ENCODE measurements around the gene UBTD1.
"Not testable (repeated sequence)": the region's sequence is repeated elsewhere in the genome, so short reads cannot be mapped to it uniquely, and the experiment has no call there.

Gene UBTD1

DNA sequence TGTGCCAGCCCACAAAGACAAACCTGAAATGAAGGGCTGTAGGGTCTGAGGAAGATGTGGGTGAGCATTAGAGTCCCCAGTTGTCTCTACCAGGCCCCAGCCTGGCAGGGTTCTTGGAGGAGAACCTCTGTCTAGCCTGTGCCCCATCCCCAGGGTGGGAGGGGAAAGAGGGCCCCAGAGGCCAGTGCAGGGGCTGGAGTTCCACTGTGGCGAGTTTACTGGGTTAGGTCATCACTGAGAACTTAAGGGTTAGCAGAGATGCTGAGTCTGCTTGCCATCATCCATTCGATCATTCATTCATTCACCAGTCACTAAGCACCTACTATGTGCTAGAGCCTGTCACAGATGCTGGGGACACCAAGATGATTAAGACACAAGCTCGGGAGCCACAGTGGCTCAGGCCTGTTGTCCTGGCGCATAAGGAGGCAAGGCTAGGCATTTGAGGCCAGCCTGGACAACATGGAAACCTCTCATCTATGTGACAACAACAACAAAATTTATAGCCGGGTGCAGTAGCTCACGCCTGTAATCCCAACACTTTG is 76.5 kb downstream of the UBTD1 start:
- Histone ChIP-seq H3K4me1 (ENCODE audit: control insufficient read depth, insufficient read depth, low read length) (peaks cover 24% of the 10 kb centered on the region), H3K4me3 (ENCODE audit: low read length in 2 of 2) (no peak overlapping the region), H3K9ac (ENCODE audit: low read length in 2 of 2) (peak overlapping the region in 1 of 2 donors; percentile 13), H3K27ac (ENCODE audit: low read length) (peak overlapping the region; percentile 49), H3K9me3 (ENCODE audit: control insufficient read depth in 2 of 2, low read length in 2 of 2) (no peaks in the 10 kb centered on the region), H3K27me3 (ENCODE audit: control insufficient read depth in 1 of 2, insufficient read depth in 2 of 2, low read length in 2 of 2) (no peaks in the 10 kb centered on the region), H3K36me3 (ENCODE audit: control insufficient read depth in 2 of 2, insufficient read depth in 2 of 2, low read length in 2 of 2) (peaks cover 0 to 6% of the 10 kb centered on the region in 2 donors)

DNA sequence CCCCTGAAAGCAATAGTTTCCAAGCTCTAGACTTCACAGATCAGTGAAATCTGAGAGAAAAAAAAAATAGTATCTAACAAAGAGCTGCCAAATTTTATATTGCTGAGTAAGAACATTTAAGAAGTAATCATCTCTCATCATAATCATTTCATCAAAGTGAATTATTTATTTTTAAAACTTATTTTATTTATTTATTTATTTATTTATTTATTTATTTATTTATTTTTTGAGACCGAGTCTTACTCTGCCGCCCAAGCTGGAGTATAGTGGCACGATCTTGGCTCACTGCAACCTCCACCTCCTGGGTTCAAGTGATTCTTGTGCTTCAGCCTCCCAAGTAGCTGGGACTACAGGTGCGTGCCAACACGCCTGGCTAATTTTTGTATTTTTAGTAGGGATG is 77.8 kb downstream of the UBTD1 start:
- not testable (repeated sequence) for H3K27ac ChIP-seq (ENCODE audit: low read length); H3K36me3 ChIP-seq (ENCODE audit: control insufficient read depth in 2 of 2, insufficient read depth in 2 of 2, low read length in 2 of 2); H3K9ac ChIP-seq (ENCODE audit: low read length in 2 of 2); H3K4me3 ChIP-seq (ENCODE audit: low read length in 2 of 2); H3K27me3 ChIP-seq (ENCODE audit: control insufficient read depth in 1 of 2, insufficient read depth in 2 of 2, low read length in 2 of 2); H3K9me3 ChIP-seq (ENCODE audit: control insufficient read depth in 2 of 2, low read length in 2 of 2)
- H3K4me1 ChIP-seq (ENCODE audit: control insufficient read depth, insufficient read depth, low read length): peaks cover 24% of the 10 kb centered on the region

DNA sequence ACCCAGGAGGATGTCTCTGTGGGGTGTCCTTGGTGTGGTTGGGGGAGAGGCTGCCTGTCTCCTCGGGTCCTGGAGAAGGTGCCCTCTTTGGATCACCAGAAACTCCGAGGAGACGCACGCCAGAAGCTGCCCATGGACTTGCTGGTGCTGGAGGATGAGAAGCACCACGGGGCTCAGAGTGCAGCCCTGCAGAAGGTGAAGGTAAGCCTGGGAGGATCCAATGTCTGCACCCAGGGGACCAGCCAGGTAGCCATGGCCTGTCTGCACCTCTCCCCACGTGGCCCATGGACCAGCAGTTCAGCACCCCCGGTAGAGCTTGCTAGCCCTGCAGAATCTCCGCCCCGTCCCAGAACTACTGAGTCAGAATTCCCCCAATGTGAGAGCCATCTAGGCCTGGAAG is 79.0 kb downstream of the UBTD1 start:
- Histone ChIP-seq H3K27ac (ENCODE audit: low read length) (no peak overlapping the region), H3K36me3 (ENCODE audit: control insufficient read depth in 2 of 2, insufficient read depth in 2 of 2, low read length in 2 of 2) (no peaks in the 10 kb centered on the region), H3K4me3 (ENCODE audit: low read length in 2 of 2) (no peak overlapping the region), H3K4me1 (ENCODE audit: control insufficient read depth, insufficient read depth, low read length) (peaks cover 13% of the 10 kb centered on the region), H3K9ac (ENCODE audit: low read length in 2 of 2) (no peak overlapping the region), H3K27me3 (ENCODE audit: control insufficient read depth in 1 of 2, insufficient read depth in 2 of 2, low read length in 2 of 2) (no peaks in the 10 kb centered on the region), H3K9me3 (ENCODE audit: control insufficient read depth in 2 of 2, low read length in 2 of 2) (no peaks in the 10 kb centered on the region)

DNA sequence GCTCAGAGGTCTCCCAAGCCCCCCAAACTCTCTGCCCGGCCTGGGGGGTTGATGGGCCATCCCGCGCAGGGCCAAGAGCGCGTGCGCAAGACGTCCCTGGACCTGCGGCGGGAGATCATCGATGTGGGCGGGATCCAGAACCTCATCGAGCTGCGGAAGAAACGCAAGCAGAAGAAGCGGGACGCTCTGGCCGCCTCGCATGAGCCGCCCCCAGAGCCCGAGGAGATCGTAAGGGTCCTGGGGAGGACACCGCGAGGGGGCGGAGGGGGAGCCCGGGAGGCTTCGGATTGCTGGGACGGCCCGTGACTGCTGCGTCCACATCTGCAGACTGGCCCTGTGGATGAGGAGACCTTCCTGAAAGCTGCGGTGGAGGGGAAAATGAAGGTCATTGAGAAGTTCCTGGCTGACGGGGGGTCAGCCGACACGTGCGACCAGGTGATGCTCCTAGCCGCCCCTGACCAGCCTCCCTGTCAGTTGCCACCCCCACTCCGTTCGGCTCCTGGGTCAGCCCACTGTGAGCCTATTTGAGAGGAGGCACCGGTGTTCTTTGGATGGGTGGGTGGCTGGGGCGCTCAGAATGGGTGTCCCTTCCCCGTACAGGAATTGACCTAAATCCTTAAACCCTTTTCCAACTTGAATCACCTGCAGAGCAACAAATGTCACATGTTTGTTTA is 79.6 kb downstream of the UBTD1 start:
- no peaks in the 10 kb centered on the region for H3K36me3 ChIP-seq (ENCODE audit: control insufficient read depth in 2 of 2, insufficient read depth in 2 of 2, low read length in 2 of 2)
- H3K9ac ChIP-seq (ENCODE audit: low read length in 2 of 2): no peak overlapping the region
- no peak overlapping the region for H3K4me3 ChIP-seq (ENCODE audit: low read length in 2 of 2)
- H3K27ac ChIP-seq (ENCODE audit: low read length): no peak overlapping the region
- H3K9me3 ChIP-seq (ENCODE audit: control insufficient read depth in 2 of 2, low read length in 2 of 2): no peaks in the 10 kb centered on the region
- H3K27me3 ChIP-seq (ENCODE audit: control insufficient read depth in 1 of 2, insufficient read depth in 2 of 2, low read length in 2 of 2): no peaks in the 10 kb centered on the region
- H3K4me1 ChIP-seq (ENCODE audit: control insufficient read depth, insufficient read depth, low read length): peaks cover 7% of the 10 kb centered on the region

DNA sequence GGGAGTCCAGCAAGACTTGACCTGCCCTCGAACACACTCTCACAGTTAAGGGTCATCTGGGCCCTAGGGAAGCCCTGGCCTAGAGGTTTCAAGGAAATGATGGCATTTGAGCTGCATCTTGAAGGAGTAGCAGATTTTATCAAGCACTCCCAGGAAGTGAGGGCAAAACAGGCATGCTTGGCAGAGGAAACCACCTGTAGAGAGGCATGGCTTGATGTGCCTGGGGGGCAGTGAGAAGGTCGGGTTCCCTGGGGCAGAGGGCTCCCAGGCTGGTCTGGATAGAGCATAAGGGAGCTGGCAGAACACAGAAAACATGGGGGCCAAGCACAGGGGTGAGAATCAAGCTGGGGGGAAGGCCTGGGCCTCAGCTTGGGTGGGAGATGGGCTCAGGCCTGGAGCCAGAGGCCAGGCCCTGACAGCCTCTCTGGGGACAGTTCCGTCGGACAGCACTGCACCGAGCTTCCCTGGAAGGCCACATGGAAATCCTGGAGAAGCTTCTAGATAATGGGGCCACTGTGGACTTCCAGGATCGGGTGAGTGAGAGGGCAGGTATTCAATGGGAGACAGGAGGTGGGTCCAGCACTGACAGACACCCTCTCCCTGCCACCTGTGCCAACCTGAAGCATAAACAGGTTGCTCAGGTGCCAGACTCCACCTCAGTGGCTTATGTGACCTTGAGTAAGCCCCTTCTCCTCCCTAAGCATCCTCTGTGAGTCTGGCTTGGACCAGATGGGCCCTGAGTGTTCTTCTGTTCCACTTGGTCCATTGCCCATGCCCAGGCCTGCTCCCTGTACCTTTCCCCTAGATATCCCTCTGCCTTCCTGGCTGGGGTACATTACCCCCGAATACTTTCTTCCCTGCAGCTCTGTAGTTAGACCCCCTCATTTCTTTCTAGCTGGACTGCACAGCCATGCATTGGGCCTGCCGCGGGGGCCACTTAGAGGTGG is 82.0 kb downstream of the UBTD1 start:
- Histone ChIP-seq H3K9ac (ENCODE audit: low read length in 2 of 2) (no peak overlapping the region), H3K27ac (ENCODE audit: low read length) (no peak overlapping the region), H3K36me3 (ENCODE audit: control insufficient read depth in 2 of 2, insufficient read depth in 2 of 2, low read length in 2 of 2) (no peaks in the 10 kb centered on the region)

DNA sequence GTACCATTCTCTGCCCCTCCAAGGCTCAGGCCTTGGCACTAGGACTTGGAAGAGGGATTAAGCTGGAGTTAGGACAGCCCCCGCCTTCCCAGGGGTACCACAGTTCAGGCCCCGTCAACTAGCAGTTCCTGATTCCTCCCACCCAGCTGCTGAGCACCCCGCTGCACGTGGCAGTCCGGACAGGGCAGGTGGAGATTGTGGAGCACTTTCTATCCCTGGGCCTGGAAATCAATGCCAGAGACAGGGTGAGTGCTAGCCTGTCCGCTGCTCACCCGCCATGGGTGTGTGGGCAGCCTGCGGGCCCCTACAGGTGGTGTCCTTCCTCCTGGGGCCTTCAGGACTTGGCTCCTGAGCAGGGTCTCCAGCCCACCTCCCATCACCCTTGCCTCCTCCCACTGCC is 83.4 kb downstream of the UBTD1 start:
- Histone ChIP-seq H3K4me1 (ENCODE audit: control insufficient read depth, insufficient read depth, low read length) (no peaks in the 10 kb centered on the region), H3K4me3 (ENCODE audit: low read length in 2 of 2) (no peak overlapping the region), H3K27ac (ENCODE audit: low read length) (no peak overlapping the region), H3K27me3 (ENCODE audit: control insufficient read depth in 1 of 2, insufficient read depth in 2 of 2, low read length in 2 of 2) (no peaks in the 10 kb centered on the region), H3K9me3 (ENCODE audit: control insufficient read depth in 2 of 2, low read length in 2 of 2) (no peaks in the 10 kb centered on the region), H3K36me3 (ENCODE audit: control insufficient read depth in 2 of 2, insufficient read depth in 2 of 2, low read length in 2 of 2) (no peaks in the 10 kb centered on the region), H3K9ac (ENCODE audit: low read length in 2 of 2) (no peak overlapping the region)

More for the DNA sequence above, 82.0 kb downstream of the UBTD1 start:
- no peaks in the 10 kb centered on the region for H3K4me1 ChIP-seq (ENCODE audit: control insufficient read depth, insufficient read depth, low read length)
- no peak overlapping the region for H3K4me3 ChIP-seq (ENCODE audit: low read length in 2 of 2)
- H3K27me3 ChIP-seq (ENCODE audit: control insufficient read depth in 1 of 2, insufficient read depth in 2 of 2, low read length in 2 of 2): no peaks in the 10 kb centered on the region
- no peaks in the 10 kb centered on the region for H3K9me3 ChIP-seq (ENCODE audit: control insufficient read depth in 2 of 2, low read length in 2 of 2)

DNA sequence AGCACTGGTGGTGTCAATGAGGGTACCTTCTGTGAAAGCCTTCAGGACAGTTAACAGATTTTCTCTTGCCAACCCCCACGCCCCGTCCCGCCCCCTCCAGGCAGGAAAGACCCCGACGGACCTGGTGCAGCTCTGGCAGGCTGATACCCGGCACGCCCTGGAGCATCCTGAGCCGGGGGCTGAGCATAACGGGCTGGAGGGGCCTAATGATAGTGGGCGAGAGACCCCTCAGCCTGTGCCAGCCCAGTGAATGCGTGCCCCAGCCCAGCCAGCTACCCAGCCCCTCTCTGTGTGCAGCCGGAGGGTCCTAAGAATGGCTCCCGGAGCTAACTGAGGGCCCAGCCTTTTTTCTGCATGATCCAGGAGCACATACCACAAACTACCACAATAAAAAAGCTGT is 84.8 kb downstream of the UBTD1 start:
- H3K9me3 ChIP-seq (ENCODE audit: control insufficient read depth in 2 of 2, low read length in 2 of 2): no peaks in the 10 kb centered on the region
- H3K27ac ChIP-seq (ENCODE audit: low read length): no peak overlapping the region
- no peaks in the 10 kb centered on the region for H3K36me3 ChIP-seq (ENCODE audit: control insufficient read depth in 2 of 2, insufficient read depth in 2 of 2, low read length in 2 of 2)
- no peaks in the 10 kb centered on the region for H3K27me3 ChIP-seq (ENCODE audit: control insufficient read depth in 1 of 2, insufficient read depth in 2 of 2, low read length in 2 of 2)
- H3K9ac ChIP-seq (ENCODE audit: low read length in 2 of 2): no peak overlapping the region
- H3K4me1 ChIP-seq (ENCODE audit: control insufficient read depth, insufficient read depth, low read length): no peaks in the 10 kb centered on the region
- H3K4me3 ChIP-seq (ENCODE audit: low read length in 2 of 2): no peak overlapping the region

DNA sequence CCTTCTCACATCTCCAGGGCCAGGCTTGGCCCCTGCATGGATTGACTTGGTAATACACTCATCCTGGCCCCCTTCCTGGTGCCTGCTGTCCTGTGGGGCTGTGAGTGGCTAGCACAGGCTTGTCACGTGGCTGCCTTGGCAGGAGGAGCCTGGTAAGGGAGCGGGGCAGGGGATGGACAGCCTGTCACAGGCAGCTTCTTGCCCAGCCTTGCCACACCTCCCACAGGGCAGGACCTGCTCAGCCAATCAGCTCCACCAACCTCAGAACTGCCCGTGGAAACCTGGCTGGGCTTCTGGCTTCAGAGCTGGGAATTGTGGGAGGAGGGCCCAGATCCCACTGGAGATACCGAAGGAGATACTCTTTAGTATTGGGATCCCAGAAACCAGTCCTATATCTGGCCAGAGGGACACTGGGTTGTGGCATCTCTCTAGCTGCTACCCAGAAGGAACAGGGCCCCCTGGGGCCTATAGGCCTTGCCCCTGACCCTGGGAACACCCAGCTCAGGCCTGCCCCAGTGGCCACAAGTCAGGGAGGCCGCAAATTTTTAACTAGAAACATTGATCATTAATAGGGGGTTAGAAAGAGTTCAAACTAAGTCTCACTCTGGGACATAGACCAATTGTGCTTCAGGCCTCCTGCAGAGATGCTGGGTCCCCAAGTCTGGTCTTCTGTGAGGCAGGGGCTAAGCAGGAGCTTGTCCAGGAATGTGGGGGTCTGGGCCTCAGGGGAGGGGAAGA is 85.5 kb downstream of the UBTD1 start, which contains the start of gene HOGA1:
TSS of gene HOGA1 (plus strand) at position 330 of the 738 bp plus-strand sequence. CDS start at position 645, 315 bp downstream.
- H3K27ac ChIP-seq (ENCODE audit: low read length): no peak within 1 kb of the TSS
- no peak within 1 kb of the TSS for H3K9ac ChIP-seq (ENCODE audit: low read length in 2 of 2)
- no peaks in the 10 kb centered on the region for H3K27me3 ChIP-seq (ENCODE audit: control insufficient read depth in 1 of 2, insufficient read depth in 2 of 2, low read length in 2 of 2)
- no peaks in the 10 kb centered on the region for H3K36me3 ChIP-seq (ENCODE audit: control insufficient read depth in 2 of 2, insufficient read depth in 2 of 2, low read length in 2 of 2)
- H3K4me1 ChIP-seq (ENCODE audit: control insufficient read depth, insufficient read depth, low read length): no peaks in the 10 kb centered on the region
- H3K4me3 ChIP-seq (ENCODE audit: low read length in 2 of 2): no peak within 1 kb of the TSS
- no peaks in the 10 kb centered on the region for H3K9me3 ChIP-seq (ENCODE audit: control insufficient read depth in 2 of 2, low read length in 2 of 2)

DNA sequence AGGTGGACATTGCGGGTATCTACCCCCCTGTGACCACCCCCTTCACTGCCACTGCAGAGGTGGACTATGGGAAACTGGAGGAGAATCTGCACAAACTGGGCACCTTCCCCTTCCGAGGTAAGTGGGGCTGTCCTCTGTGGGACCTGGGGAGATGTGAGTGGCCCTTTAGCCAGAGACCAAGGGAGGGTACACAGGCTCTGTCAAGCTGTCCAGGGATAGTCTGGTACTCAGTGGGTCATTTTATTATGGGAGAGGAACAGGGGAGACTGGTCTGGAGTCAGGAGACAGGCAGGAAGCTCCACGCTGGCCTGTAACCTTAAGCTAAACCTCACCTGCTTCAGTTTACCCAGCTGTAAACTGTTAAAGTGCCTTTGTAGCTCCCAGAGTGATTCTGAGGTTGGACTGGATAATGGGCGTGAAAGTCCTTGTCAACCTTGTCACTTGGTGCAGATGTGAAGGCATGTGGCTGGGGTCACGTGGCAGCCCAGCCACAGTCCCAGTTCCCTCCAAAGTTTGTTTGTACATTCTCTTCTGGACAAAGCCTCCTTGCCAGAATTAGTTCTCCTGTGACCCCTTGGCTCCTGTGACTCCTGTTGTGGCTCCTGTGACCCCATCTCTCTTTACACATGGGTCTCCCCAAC is 86.2 kb downstream of the UBTD1 start:
- Histone ChIP-seq H3K27me3 (ENCODE audit: control insufficient read depth in 1 of 2, insufficient read depth in 2 of 2, low read length in 2 of 2) (no peaks in the 10 kb centered on the region), H3K36me3 (ENCODE audit: control insufficient read depth in 2 of 2, insufficient read depth in 2 of 2, low read length in 2 of 2) (no peaks in the 10 kb centered on the region), H3K27ac (ENCODE audit: low read length) (no peak overlapping the region), H3K9me3 (ENCODE audit: control insufficient read depth in 2 of 2, low read length in 2 of 2) (no peaks in the 10 kb centered on the region), H3K4me1 (ENCODE audit: control insufficient read depth, insufficient read depth, low read length) (no peaks in the 10 kb centered on the region), H3K9ac (ENCODE audit: low read length in 2 of 2) (no peak overlapping the region), H3K4me3 (ENCODE audit: low read length in 2 of 2) (no peak overlapping the region)

DNA sequence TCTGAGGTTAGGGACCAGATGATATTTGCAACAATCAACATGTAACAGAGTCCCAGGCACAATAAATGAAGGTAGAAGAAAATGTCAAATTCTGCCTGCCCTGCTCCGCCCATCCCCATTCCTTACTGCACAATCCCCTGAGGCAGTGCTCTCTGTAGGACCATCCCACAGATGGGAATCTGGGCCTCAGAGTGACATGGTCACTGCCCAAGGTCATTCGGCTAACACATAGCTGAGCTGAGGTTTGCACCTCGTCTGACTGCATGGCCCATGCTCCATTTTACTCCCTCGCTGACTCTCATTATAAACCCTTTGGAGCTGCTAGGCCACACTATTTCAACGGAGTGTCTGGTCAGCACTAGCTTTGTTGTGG is 86.7 kb downstream of the UBTD1 start:
- no peak overlapping the region for H3K4me3 ChIP-seq (ENCODE audit: low read length in 2 of 2)
- H3K4me1 ChIP-seq (ENCODE audit: control insufficient read depth, insufficient read depth, low read length): no peaks in the 10 kb centered on the region
- no peak overlapping the region for H3K27ac ChIP-seq (ENCODE audit: low read length)
- H3K27me3 ChIP-seq (ENCODE audit: control insufficient read depth in 1 of 2, insufficient read depth in 2 of 2, low read length in 2 of 2): no peaks in the 10 kb centered on the region
- no peak overlapping the region for H3K9ac ChIP-seq (ENCODE audit: low read length in 2 of 2)
- no peaks in the 10 kb centered on the region for H3K9me3 ChIP-seq (ENCODE audit: control insufficient read depth in 2 of 2, low read length in 2 of 2)
- no peaks in the 10 kb centered on the region for H3K36me3 ChIP-seq (ENCODE audit: control insufficient read depth in 2 of 2, insufficient read depth in 2 of 2, low read length in 2 of 2)
